Hematopoietic multipotent progenitor cell treated with erythropoietin and hydrocortisone succinate and interleukin-3 and kit ligand, for 17 days (in vitro differentiated cells): ENCODE results near the gene REXO5.
"Not testable (repeated sequence)": the region's sequence is repeated elsewhere in the genome, so short reads cannot be mapped to it uniquely, and the experiment has no call there.

Source experiments
- DNase-seq: peaks from one replicate; pipeline ENCODE4 v3.0.0-alpha.2; 2015; ENCODE audit warnings: low spot score

REXO5 gene

GRCh38 chr16:20801278-20801677, 5.0 kb upstream of the REXO5 start:
- no peak for DNase-seq

- no peak for DNase-seq
Measured at GRCh38 chr16:20803192-20803560, 3.2 kb upstream of the REXO5 start.

GRCh38 chr16:20803561-20804214, 2.6 kb upstream of the REXO5 start:
- DNase-seq = no peak

- DNase-seq = not testable (repeated sequence)
Measured at GRCh38 chr16:20805684-20806167, 601 bp upstream of the REXO5 start.

GRCh38 chr16:20807862-20808261, 1.5 kb downstream of the REXO5 start:
- no peak for DNase-seq

- no peak for DNase-seq
Measured at GRCh38 chr16:20811889-20812439, 5.6 kb downstream of the REXO5 start.

- no peak for DNase-seq
Measured at GRCh38 chr16:20812510-20812909, 6.2 kb downstream of the REXO5 start.

- no peak for DNase-seq
Measured at GRCh38 chr16:20814784-20815183, 8.5 kb downstream of the REXO5 start.

GRCh38 chr16:20818929-20819585, 12.7 kb downstream of the REXO5 start:
- DNase-seq = no peak

GRCh38 chr16:20821682-20822081, 15.4 kb downstream of the REXO5 start:
- DNase-seq = no peak

GRCh38 chr16:20822521-20823325, 16.4 kb downstream of the REXO5 start:
- no peak for DNase-seq

GRCh38 chr16:20826039-20826566, 19.8 kb downstream of the REXO5 start:
- peak; percentile 82 for DNase-seq

GRCh38 chr16:20829536-20829935, 23.2 kb downstream of the REXO5 start:
- DNase-seq = peak; percentile 30

- DNase-seq = peak; percentile 26
Measured at GRCh38 chr16:20830372-20830771, 24.0 kb downstream of the REXO5 start.

- DNase-seq = no peak
Measured at GRCh38 chr16:20833086-20833485, 26.8 kb downstream of the REXO5 start.

GRCh38 chr16:20838240-20838639, 31.9 kb downstream of the REXO5 start:
- no peak for DNase-seq

- no peak for DNase-seq
Measured at GRCh38 chr16:20839504-20839903, 33.2 kb downstream of the REXO5 start.

GRCh38 chr16:20844054-20844453, 37.7 kb downstream of the REXO5 start:
- DNase-seq = no peak

- DNase-seq = no peak
Measured at GRCh38 chr16:20844588-20844987, 38.3 kb downstream of the REXO5 start.

GRCh38 chr16:20846030-20846429, 39.7 kb downstream of the REXO5 start:
- DNase-seq = no peak

GRCh38 chr16:20846551-20846950, 40.2 kb downstream of the REXO5 start:
- DNase-seq = no peak

GRCh38 chr16:20847550-20847949, 41.2 kb downstream of the REXO5 start:
- no peak for DNase-seq
